Neuron (in vitro differentiated cells): ENCODE results near the gene DNER.

ENCODE experiments used
- H2AFZ ChIP-seq: one replicate; pipeline ENCODE4 v1.6.1; 2013; ENCODE audit warnings: low read depth, mild to moderate bottlenecking, inconsistent platforms, low read length, moderate library complexity
- H3K27me3 ChIP-seq: one replicate; pipeline ENCODE4 v1.6.1; 2013; ENCODE audit warnings: low read length; ENCODE audit not compliant: insufficient read depth
- H3K36me3 ChIP-seq: one replicate; pipeline ENCODE4 v1.6.1; 2013; ENCODE audit warnings: low read length; ENCODE audit not compliant: insufficient read depth
- H3K4me1 ChIP-seq: one replicate; pipeline ENCODE4 v1.6.1; 2013; ENCODE audit warnings: low read length; ENCODE audit not compliant: insufficient read depth
- H3K4me3 ChIP-seq: 2 replicates; pipeline ENCODE4 v1.5.1; 2013; ENCODE audit warnings: mild to moderate bottlenecking, low read length, moderate library complexity
- H3K9me3 ChIP-seq: one replicate; pipeline ENCODE4 v1.6.1; 2013; ENCODE audit warnings: low read length

Gene DNER

DNA sequence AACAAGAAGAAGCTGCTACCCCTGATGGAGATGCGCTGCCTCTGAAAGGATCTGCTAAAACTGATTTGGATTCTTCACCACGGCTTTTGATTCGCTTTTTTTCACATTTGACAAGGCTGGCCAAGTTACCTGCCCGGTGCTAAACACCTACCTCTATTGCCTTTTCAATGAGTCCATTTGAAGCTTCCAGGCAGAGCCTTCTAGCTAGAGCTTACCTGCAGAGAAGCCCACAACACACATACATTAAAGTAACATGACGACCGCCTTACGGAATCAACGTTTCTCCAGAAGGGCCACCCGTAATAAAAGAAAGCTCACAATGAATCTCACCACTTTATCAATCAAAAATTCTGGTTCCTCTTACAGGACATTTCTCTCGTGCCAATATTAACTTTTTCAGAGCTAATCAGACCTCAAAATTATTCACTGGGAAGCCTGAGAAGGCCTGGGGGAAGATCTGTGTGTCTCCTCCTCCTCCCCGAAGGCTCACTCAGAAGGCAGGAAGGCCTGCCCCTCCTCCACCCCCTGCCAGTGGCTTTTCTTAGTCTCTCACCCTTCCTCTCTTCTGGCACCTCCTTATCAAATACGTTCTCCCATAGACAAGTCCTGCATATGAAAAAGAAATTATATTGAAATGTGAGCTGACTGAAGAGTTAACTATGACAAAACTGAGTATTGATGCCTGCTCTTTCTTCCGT lies 171.0 kb downstream of the DNER start:
- Histone ChIP-seq H2AFZ (no peak overlapping the region), H3K9me3 (no peaks in the 10 kb centered on the region), H3K4me3 (no peak overlapping the region), H3K4me1 (no peaks in the 10 kb centered on the region), H3K36me3 (no peaks in the 10 kb centered on the region), H3K27me3 (no peaks in the 10 kb centered on the region)

DNA sequence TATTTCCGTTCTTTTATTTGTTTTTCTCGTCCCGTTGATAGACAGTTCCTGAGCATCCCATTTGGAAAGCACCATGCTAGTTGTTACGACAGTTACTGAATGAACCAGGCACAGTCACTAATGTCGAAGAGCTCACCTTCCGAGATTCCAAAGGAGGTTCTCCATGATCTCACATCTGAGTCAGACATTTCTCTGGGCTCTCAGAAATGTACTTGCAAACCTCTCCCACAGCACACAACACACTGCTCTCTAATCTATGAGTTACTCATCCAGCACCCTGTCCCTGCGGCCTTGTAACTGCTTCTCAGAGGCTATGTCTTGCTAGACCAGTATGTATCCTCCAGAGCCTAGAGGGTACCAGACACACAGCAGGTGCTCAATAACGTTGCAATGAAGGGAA lies 174.7 kb downstream of the DNER start:
- Histone ChIP-seq H2AFZ (no peak overlapping the region), H3K36me3 (no peaks in the 10 kb centered on the region), H3K27me3 (no peaks in the 10 kb centered on the region), H3K4me3 (no peak overlapping the region), H3K9me3 (no peaks in the 10 kb centered on the region), H3K4me1 (no peaks in the 10 kb centered on the region)

DNA sequence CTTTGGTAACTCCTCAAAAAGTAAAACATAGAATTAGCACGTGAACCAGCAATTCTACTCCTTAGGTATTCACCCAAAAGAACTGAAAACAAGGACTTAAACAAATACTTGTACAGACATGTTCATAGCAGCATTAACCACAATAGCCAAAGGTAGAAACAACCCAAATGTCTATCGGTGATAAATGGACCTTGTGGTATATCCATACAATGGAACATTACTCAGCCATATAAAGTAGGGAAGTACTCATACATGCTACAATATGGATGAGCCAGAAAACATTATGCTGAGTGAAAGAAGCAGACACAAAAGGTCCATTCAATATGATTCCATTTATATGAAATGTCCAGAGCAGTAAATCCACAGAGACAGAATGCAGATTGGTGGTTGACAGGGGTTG lies 182.8 kb downstream of the DNER start:
- no peak overlapping the region for H3K4me3 ChIP-seq
- H3K36me3 ChIP-seq, result no peaks in the 10 kb centered on the region
- H3K9me3 ChIP-seq, result no peaks in the 10 kb centered on the region
- peaks cover 2% of the 10 kb centered on the region for H3K27me3 ChIP-seq
- no peak overlapping the region for H2AFZ ChIP-seq
- no peaks in the 10 kb centered on the region for H3K4me1 ChIP-seq

DNA sequence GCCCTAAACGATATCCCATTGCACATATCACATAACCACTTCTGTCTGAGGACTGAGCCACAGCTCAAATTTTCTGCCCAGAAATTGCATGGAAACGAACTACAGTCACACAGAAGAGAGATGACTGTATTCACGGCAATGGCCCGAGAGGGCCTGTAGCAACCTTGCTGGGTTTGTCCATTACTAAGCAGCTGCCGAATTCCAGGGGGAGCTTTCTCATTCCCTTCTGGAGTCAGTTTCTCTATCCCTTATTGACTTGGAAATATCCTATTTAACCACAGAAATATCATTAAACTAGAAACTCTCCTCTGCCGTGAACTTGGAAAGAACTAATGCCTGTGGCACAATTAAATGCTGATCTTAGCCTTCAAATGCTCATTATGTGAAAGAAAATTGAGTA lies 183.9 kb downstream of the DNER start:
- no peaks in the 10 kb centered on the region for H3K36me3 ChIP-seq
- no peaks in the 10 kb centered on the region for H3K4me1 ChIP-seq
- no peaks in the 10 kb centered on the region for H3K9me3 ChIP-seq
- H2AFZ ChIP-seq, result no peak overlapping the region
- peaks cover 2% of the 10 kb centered on the region for H3K27me3 ChIP-seq
- no peak overlapping the region for H3K4me3 ChIP-seq

DNA sequence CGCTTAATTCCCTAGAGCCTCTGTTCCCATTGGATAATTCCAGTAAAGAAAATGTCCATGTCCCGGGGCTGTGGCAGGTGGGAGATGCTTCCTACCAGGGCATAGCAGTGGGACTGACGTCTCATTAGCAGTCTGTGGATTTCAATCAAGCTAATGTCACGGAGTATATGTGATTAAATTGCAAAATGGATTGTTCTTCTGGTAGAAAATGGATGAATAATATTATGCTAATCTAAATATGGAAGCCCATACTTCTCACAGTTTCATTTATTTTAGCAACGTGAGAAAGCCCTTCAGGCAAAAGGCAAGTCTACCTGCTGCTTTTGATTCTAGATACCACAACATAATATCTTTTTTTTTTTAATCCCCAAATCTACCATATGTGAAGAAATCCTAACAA lies 185.5 kb downstream of the DNER start:
- peaks cover 2% of the 10 kb centered on the region for H3K27me3 ChIP-seq
- H3K36me3 ChIP-seq, result no peaks in the 10 kb centered on the region
- H3K9me3 ChIP-seq, result no peaks in the 10 kb centered on the region
- no peaks in the 10 kb centered on the region for H3K4me1 ChIP-seq
- no peak overlapping the region for H2AFZ ChIP-seq
- no peak overlapping the region for H3K4me3 ChIP-seq

DNA sequence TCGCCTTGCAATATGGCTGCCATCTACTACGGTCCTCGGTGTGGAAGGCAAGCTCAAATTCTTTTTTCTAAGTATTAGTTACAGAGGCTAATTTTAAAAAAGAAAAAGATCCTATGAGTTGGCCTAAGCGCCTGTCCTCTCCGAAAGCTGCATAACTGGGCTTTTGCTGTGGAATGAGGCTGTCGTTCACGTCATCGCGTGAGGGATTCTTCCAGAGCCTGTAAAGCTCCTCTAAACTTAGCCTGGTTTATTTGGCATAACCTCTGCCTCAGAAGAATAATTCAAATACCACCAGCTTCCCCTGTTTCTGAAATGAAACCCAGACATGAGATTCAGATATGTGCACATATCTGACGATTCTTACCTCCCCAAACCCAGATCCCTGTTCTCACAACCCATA lies 187.4 kb downstream of the DNER start:
- no peak overlapping the region for H2AFZ ChIP-seq
- H3K4me3 ChIP-seq, result no peak overlapping the region
- no peaks in the 10 kb centered on the region for H3K4me1 ChIP-seq
- H3K27me3 ChIP-seq, result peaks cover 2% of the 10 kb centered on the region
- no peaks in the 10 kb centered on the region for H3K36me3 ChIP-seq
- no peaks in the 10 kb centered on the region for H3K9me3 ChIP-seq

DNA sequence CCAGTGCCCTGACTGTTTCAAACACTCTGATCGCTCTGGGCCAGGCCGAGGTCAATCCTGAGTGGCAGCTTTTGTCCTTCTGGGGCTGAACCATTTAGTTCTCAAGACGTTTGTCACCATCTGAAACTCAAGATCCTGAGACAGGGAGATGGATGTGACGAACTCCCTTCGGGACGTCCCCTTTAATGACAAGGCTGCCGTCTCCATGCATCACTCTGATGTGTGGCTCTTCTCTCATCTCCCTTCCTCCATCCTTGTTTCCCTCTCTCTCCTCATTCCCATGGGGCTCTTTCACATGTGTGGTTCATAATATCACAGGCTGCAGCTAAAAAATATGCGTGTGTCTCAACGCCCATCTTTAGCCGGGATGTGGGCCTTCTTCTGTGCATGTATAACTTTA lies 189.6 kb downstream of the DNER start:
- no peaks in the 10 kb centered on the region for H3K9me3 ChIP-seq
- no peak overlapping the region for H3K4me3 ChIP-seq
- H3K36me3 ChIP-seq, result no peaks in the 10 kb centered on the region
- H2AFZ ChIP-seq, result no peak overlapping the region
- no peaks in the 10 kb centered on the region for H3K4me1 ChIP-seq
- peaks cover 2% of the 10 kb centered on the region for H3K27me3 ChIP-seq

DNA sequence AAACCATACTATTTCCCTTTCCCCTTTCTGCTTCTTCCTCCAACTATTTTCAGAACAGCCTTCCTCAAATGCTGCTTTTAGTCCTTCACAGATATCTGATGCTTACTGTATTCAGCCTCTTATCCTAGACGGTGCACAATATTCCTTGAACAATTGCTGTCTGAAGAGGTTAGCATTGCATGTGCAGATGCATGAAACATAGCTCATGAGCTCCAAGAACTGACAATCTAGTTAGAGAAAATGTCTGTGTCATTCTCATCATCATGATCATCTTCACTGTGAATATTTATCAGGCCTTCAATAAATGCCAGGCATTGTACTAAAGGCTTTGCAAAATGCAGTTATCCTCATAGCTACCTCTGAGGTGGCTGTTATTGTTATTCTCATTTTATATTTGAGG lies 190.7 kb downstream of the DNER start:
- no peaks in the 10 kb centered on the region for H3K36me3 ChIP-seq
- no peak overlapping the region for H2AFZ ChIP-seq
- no peak overlapping the region for H3K4me3 ChIP-seq
- no peaks in the 10 kb centered on the region for H3K9me3 ChIP-seq
- H3K4me1 ChIP-seq, result no peaks in the 10 kb centered on the region
- H3K27me3 ChIP-seq, result peaks cover 2% of the 10 kb centered on the region

DNA sequence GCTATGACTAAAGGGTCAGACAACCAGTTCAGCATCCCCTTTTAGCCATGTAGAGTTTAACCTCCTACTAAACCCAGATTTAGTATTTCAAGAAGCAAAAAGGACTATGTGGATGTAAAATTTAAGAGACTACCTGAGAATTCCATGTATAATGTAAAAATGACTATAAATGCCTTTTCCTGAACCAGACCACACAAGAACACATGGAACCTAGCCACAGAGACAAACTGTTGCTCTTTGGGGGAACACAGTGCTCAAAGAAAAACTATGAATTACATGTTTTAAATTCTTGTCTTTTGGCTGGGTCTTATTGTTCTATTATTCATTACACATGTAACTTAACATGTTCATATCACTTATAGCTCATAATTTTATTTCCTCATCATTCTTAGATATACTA lies 192.8 kb downstream of the DNER start:
- Histone ChIP-seq H3K9me3 (no peaks in the 10 kb centered on the region), H3K4me1 (no peaks in the 10 kb centered on the region), H2AFZ (no peak overlapping the region), H3K4me3 (no peak overlapping the region), H3K36me3 (no peaks in the 10 kb centered on the region), H3K27me3 (no peaks in the 10 kb centered on the region)

DNA sequence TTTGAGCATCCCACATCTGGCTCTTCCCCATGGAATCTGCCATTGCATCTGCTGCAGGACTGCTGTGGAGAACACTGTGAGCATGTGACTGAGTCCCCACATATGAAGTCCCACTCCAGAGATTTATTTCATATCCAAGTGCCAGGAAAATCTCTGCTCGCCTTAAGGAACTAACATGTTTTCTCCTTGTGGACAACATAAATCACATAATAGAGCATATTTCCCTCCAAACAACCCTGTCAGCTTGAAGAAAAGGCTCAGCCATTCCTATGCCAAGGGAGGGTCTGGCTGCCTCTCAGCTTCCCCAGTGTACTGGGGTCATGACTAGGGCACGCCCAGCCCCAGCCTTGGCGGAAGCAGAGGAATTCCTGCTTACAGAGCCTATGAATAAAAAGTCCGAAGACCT lies 193.7 kb downstream of the DNER start:
- Histone ChIP-seq H3K9me3 (no peaks in the 10 kb centered on the region), H3K36me3 (no peaks in the 10 kb centered on the region), H3K27me3 (no peaks in the 10 kb centered on the region), H3K4me1 (no peaks in the 10 kb centered on the region), H2AFZ (no peak overlapping the region), H3K4me3 (no peak overlapping the region)

DNA sequence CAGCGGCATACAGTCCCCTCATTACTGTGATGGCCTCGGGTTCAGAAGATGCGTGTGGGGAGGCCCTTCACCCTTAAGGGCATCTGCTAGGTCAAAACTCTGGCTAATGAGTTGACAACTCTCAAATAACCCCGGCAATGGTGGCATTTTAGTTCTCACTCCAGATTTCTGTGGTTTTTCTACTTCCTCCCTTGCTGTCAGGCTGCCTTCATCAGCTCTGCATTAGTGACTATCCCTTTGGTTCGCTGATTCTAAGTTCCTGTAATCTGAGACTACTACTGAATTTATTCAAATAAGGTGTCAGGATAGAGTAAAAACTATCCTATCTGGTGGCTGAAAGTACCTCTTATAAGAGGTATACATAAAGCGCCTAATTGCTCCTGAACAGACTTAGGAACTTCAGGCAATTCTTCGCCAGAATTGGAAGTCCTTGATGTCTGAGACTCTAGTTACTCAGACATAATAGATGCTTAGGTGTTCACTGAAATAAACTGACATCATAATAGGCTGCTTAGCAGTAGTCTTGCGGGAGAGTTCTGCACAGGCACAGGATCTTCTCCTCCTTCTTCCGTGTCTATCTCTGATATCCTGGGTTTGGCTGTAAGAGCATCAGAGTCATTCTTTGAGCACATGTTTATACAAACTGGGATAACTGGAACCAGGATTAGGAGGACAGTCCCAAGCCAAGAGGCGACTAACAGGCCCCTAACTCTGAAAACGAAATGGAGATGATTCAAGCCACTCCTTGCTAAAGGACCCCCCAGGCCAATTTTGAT lies 194.5 kb downstream of the DNER start:
- Histone ChIP-seq H2AFZ (no peak overlapping the region), H3K4me3 (no peak overlapping the region), H3K36me3 (no peaks in the 10 kb centered on the region), H3K27me3 (no peaks in the 10 kb centered on the region), H3K9me3 (no peaks in the 10 kb centered on the region), H3K4me1 (no peaks in the 10 kb centered on the region)

DNA sequence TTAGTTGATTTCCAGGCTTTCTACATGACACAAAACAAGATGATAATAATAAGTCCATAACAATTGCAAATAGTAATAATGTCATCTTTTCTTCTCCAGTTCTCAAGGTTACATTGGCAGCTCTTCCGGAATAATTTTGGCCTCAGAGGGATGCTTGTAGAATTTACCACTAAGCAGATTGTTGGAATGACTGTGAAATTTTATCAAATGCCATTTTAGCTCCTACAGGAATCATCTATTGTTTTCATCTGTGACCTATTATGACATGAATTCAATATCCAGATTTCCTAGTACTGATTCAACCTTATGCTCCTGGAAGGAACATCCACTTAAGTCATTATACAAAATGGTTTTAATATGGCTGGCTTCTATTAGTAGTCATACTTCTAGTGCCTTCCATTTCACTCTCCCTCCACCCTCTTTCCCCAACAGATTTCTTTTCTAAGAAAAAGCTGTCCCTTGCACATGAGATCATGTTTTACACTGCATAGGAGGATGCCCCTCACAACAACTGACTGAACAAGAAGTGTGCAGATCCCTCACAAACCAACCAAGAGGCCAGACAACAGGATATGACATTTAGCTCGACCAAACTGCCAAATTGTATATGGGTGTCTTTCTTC lies 200.0 kb downstream of the DNER start:
- H3K27me3 ChIP-seq, result no peaks in the 10 kb centered on the region
- no peak overlapping the region for H2AFZ ChIP-seq
- no peak overlapping the region for H3K4me3 ChIP-seq
- H3K9me3 ChIP-seq, result no peaks in the 10 kb centered on the region
- no peaks in the 10 kb centered on the region for H3K36me3 ChIP-seq
- no peaks in the 10 kb centered on the region for H3K4me1 ChIP-seq

DNA sequence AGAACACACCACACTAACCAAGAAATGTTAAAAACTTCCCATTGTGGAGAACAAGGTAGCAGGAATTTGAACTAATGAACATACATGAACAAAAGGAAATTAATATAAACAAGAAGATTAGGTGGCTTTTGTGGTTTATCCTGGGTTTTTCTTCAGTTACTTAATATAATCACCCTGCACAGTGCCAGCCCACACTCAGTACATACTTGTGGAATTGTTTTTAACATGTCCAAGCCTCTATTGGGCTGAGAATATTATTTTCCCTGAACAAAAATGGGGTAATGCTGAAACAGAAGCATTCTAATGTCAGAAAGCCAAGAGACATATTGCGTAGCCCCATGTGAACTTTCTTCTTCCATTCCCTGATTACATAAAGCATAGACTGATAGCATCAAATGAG lies 202.8 kb downstream of the DNER start:
- no peak overlapping the region for H2AFZ ChIP-seq
- no peaks in the 10 kb centered on the region for H3K9me3 ChIP-seq
- no peaks in the 10 kb centered on the region for H3K36me3 ChIP-seq
- no peak overlapping the region for H3K4me3 ChIP-seq
- no peaks in the 10 kb centered on the region for H3K4me1 ChIP-seq
- H3K27me3 ChIP-seq, result no peaks in the 10 kb centered on the region
